Measurements from ENCODE around the gene OR2T27. TPM values are rescaled to one million over a fixed set of nuclear protein-coding genes. Genes with fewer than 3 reads are reported as not detected.

The OR2T27 gene
- total and polyA plus RNA-seq, 2 of the 4 experiments (the other 2 are of a cell fraction) = not detected

DNA sequence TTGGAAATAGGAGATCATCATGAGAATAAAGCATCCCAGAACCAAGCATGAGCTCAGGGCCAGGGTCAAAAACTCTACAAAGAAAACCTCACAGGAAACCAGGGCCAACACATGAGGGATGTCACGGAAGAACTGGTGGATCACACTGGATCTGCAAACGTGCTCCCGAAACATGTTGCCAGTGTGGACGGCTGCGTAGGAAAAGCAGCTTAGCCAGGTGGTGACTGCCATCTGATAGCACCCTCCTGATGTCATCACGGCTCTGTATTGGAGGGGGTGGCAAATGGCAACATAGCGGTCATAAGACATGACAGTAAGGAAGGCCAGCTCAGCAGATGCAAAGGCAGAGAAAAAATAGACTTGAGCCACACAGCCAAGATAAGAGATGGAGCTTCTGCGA, 26.3 kb upstream of the OR2T27 start:
- no peak overlapping the region for H4K8ac ChIP-seq (ENCODE audit: low read depth in 2 of 2, low read length in 2 of 2)
- BruUV-seq (replicated peaks) = no TSS peak
- no peak overlapping the region for H3K4ac ChIP-seq (ENCODE audit: low read depth, low read length)
- ATAC-seq (ENCODE audit: low read depth) (no peak), DNase-seq (no peak)
- H3K27me3 ChIP-seq (ENCODE audit: control insufficient read depth, insufficient read depth, low read length) = no peaks in the 10 kb centered on the region
- H2AK5ac ChIP-seq (ENCODE audit: low read depth, low read length) = no peak overlapping the region
- no peak overlapping the region for H3K23ac ChIP-seq (ENCODE audit: low read depth, low read length)
- no peak overlapping the region for H2AK9ac ChIP-seq (replicated peaks; ENCODE audit: low read depth, low read length, poor library complexity)
- CTCF ChIA-PET = no interaction called here
- peaks cover 12% of the 10 kb centered on the region for H3K9me3 ChIP-seq (ENCODE audit: control insufficient read depth, insufficient read depth, low read length)
- in situ Hi-C loops (cut with MboI; ENCODE audit: low sequenced_read_pairs) (no loop called here), dilution Hi-C loops (cut with HindIII; ENCODE audit: low sequenced_read_pairs, unreplicated experiment) (no loop called here), intact Hi-C loops (cut with micrococcal nuclease) (no loop called here)
- no peak overlapping the region for H3K4me2 ChIP-seq (ENCODE audit: low read depth, low read length)
- H3K9ac ChIP-seq (ENCODE audit: low read depth, low read length) = no peak overlapping the region
- H4K20me1 ChIP-seq (ENCODE audit: insufficient read depth, low read length) = no peaks in the 10 kb centered on the region
- H2BK120ac ChIP-seq (ENCODE audit: low read depth, low read length) = no peak overlapping the region
- H3K56ac ChIP-seq (ENCODE audit: extremely low read depth, insufficient read depth, low read length) = no peak overlapping the region
- no peak overlapping the region for H2AFZ ChIP-seq (replicated peaks; ENCODE audit: low read length, poor library complexity)
- no peak overlapping the region for H3K27ac ChIP-seq (ENCODE audit: insufficient read depth, low read length)
- no peak overlapping the region for H2BK5ac ChIP-seq (ENCODE audit: low read depth, low read length, poor library complexity, severe bottlenecking)
- POLR2A ChIA-PET (ENCODE audit: unreplicated experiment) = no interaction called here
- TF ChIP-seq RFX5 (IDR thresholded peaks at IDR 0.05; ENCODE audit: low read depth, low read length) = no peak
- TF ChIP-seq, protein P1, sequence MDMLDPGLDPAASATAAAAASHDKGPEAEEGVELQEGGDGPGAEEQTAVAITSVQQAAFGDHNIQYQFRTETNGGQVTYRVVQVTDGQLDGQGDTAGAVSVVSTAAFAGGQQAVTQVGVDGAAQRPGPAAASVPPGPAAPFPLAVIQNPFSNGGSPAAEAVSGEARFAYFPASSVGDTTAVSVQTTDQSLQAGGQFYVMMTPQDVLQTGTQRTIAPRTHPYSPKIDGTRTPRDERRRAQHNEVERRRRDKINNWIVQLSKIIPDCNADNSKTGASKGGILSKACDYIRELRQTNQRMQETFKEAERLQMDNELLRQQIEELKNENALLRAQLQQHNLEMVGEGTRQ (IDR thresholded peaks at IDR 0.05; ENCODE audit: low read depth, low read length) = no peak
- TF ChIP-seq RAD21 (IDR thresholded peaks at IDR 0.05; ENCODE audit: low read length) = no peak
- H2BK15ac ChIP-seq (ENCODE audit: low read depth, low read length) = no peak overlapping the region
- H3K14ac ChIP-seq (replicated peaks; ENCODE audit: low read depth, low read length) = no peak overlapping the region
- H4K5ac ChIP-seq (ENCODE audit: low read depth, low read length) = no peak overlapping the region
- no peak overlapping the region for H3K4me3 ChIP-seq (ENCODE audit: insufficient read depth, low read depth, low read length)
- H3K4me1 ChIP-seq (ENCODE audit: control insufficient read depth, insufficient read depth, low read length) = no peaks in the 10 kb centered on the region
- 61% methylated on average over 7 of the region's 8 CpGs; no CpG with 5 or more reads in 1 of the 2 experiments for WGBS, 2 experiments (ENCODE audit: extremely low coverage in 2 of 2, insufficient read length in 1 of 2)
- H3K36me3 ChIP-seq (ENCODE audit: control insufficient read depth, insufficient read depth, low read length) = no peaks in the 10 kb centered on the region
- H3K9me1 ChIP-seq (ENCODE audit: insufficient read depth, low read length) = no peaks in the 10 kb centered on the region
- no peak overlapping the region for H3K18ac ChIP-seq (ENCODE audit: low read depth, low read length)
- H2BK20ac ChIP-seq (ENCODE audit: low read depth, low read length) = no peak overlapping the region
- H4K91ac ChIP-seq (ENCODE audit: insufficient read depth, low read depth, low read length) = no peak overlapping the region
- no peaks in the 10 kb centered on the region for H3K79me1 ChIP-seq (ENCODE audit: low read depth in 1 of 2, low read length in 2 of 2)

Data from IMR-90 (cell line).